Measurements from ENCODE around the gene ZNF101.

The ZNF101 gene

DNA sequence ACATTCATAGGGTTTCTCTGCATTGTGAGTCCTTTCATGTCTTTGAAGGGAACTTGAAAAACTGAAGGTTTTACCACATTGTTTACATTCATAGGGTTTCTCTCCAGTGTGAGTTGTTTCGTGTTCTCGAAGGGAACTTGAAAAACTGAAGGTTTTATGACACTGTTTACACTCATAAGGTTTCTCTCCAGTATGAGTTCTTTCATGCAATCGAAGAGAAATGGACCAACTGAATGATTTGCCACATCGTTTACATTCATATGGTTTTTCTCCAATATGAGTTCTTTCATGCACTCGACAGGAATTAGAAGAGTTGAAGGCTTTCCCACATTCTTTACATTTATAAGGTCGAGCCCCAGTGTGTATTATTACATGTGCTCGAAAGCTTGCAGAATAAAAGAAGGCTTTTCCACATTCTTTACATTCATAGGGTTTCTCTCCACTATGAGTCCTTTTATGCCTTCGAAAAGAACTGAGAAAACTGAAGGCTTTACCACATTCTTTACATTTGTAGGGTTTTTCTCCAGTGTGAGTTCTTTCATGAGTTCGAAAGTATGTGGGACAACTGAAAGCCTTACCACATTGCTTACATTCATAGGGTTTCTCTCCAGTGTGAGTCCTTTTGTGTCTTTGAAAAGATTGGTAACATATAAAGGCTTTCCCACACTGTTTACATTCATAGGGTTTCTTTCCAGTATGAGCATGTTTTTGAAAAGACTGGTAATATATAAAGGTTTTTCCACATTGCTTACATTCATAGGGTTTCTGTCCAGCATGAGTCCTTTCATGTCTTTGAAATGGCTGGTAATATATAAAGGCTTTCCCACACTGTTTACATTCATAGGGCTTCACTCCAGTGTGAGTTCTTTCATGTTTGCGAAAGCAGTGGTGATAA is 43.5 kb downstream of the ZNF101 start:
- DNase-seq: no peak

GRCh38 chr19:19719798-19720197 is 51.2 kb downstream of the ZNF101 start:
- no peak for DNase-seq

DNA sequence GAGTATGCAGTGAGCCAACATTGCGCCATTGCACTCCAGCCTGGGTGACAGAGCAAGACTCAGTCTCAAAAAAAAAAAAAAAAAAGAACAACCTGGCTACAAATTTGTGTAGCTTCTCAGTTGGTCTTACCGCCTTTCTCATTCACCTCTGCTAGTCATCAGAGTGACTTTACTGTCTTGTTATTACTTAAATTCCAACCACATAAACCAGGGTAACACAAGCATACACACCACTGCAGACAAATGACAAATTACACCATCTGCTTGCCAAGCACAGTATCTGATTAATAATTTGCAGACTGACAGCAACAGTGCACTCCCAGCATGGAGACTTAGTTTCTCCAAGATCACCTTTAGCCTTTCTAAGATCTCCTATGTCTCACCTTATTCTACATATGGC is 53.3 kb downstream of the ZNF101 start:
- DNase-seq: no peak

DNA sequence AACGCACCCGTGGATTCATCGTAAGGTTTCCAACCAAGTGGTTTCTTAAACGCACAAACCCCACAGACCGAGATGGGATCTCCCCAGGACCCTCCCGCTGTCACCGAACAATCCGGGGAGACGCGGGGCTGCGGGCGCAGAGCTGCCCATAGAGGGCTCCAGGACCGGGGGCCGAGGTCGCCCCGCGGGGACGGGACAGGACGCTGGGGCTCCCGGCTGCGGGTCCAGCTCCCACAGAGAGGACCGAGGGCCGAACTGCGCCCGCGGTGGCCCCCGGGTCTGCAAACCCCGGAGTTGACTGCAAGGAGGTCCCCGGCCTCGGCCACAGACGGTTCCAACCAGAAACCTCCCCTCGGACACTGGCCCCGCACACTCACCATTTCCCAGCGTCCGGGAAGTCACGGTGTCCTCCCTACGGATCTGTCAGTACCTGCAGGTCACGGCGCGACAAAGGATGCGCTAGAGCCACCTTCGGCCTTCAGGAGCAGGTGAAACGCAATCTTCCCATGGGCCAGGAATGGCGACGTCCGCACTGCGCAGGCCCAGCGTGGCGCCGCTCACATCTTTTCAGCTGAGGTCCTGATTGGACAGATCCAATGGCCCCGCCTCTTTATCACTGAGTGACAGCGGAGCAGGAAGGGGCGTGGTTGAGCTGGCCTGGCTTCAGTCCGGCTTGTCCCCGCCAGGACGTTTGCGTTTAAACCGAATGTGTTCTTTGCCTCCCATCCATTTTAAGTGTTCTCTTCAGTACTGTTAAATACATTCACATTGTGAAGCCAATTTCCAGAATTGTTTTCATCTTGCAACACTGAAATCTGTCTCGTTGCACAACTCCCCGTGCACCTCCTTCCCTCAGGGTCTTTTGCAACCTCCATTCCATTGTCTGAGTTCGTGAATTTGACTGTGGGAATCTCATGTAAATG is 64.2 kb downstream of the ZNF101 start, which contains the start of gene ZNF14:
Gene ZNF14 (minus strand): TSS at position 534 of the 923 bp plus-strand sequence. CDS start 154 bp downstream, at position 380.
- DNase-seq: peak; percentile 93 to 96 (median 94)
